HG03521 (cell line): ENCODE results near the gene PAK4.
"Not testable (repeated sequence)": the region's sequence is repeated elsewhere in the genome, so short reads cannot be mapped to it uniquely, and the experiment has no call there.

Source experiments
- ATAC-seq: cut with Tn5 transposase; IDR thresholded peaks from one replicate; pipeline ENCODE4 v1.9.1; 2021; ENCODE audit warnings: mild to moderate bottlenecking, moderate library complexity; ENCODE audit not compliant: unreplicated experiment

The PAK4 gene

GRCh38 chr19:39099341-39099740 is 26.2 kb upstream of the PAK4 start:
- no peak for ATAC-seq

- ATAC-seq = no peak
These were observed 25.0 kb upstream of the PAK4 start for GRCh38 chr19:39100500-39101166.

- ATAC-seq = no peak
These were observed 22.4 kb upstream of the PAK4 start for GRCh38 chr19:39103151-39103550.

- ATAC-seq = no peak
These were observed 21.4 kb upstream of the PAK4 start for GRCh38 chr19:39104186-39104596.

- no peak for ATAC-seq
These were observed 19.4 kb upstream of the PAK4 start for GRCh38 chr19:39106194-39106593.

GRCh38 chr19:39109641-39110040 is 15.9 kb upstream of the PAK4 start:
- ATAC-seq = no peak

- ATAC-seq = no peak
These were observed 15.2 kb upstream of the PAK4 start for GRCh38 chr19:39110263-39110967.

GRCh38 chr19:39111593-39112199 is 13.9 kb upstream of the PAK4 start:
- ATAC-seq = no peak

- ATAC-seq = no peak
These were observed 13.2 kb upstream of the PAK4 start for GRCh38 chr19:39112338-39112890.

GRCh38 chr19:39113199-39113598 is 12.4 kb upstream of the PAK4 start:
- no peak for ATAC-seq

GRCh38 chr19:39115105-39115847 is 10.3 kb upstream of the PAK4 start:
- ATAC-seq = no peak

GRCh38 chr19:39117023-39117422 is 8.6 kb upstream of the PAK4 start:
- not testable (repeated sequence) for ATAC-seq

GRCh38 chr19:39119830-39120229 is 5.8 kb upstream of the PAK4 start:
- no peak for ATAC-seq

- ATAC-seq = no peak
These were observed 2.5 kb upstream of the PAK4 start for GRCh38 chr19:39122934-39123731.

GRCh38 chr19:39124136-39124764 is 1.3 kb upstream of the PAK4 start:
- no peak for ATAC-seq

- ATAC-seq = no peak
These were observed 410 bp upstream of the PAK4 start for GRCh38 chr19:39125199-39125553.

- ATAC-seq = no peak
These were observed 964 bp downstream of the PAK4 start for GRCh38 chr19:39126312-39127187.

- ATAC-seq = no peak
These were observed 2.4 kb downstream of the PAK4 start for GRCh38 chr19:39127812-39128515.
